ENCODE measurements around the gene PADI6.
A peak's percentile ranks its signal among the peaks of the same experiment; 100 is the strongest.

Gene PADI6

DNA sequence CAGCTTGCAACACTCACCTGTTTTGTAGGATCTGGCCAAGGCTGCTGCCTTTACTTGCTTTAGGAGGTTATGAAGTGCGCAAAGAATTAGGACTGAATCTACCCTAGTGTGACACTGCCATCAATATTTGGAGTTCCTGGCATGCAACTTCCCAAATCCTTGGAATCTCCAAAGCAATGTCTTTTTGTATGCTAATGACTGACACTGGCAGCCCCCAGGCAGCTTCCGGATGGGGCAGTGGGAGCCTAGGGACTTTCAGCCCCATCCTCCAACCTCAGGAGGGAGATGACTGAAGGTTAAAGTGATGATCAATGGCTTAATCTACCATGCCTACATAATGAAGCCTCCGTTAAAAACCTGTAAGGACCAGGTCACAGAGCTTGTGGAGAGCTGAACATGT is 62.0 kb downstream of the PADI6 start:
- DNase-seq (ENCODE audit: low read depth, low spot score): no peak

DNA sequence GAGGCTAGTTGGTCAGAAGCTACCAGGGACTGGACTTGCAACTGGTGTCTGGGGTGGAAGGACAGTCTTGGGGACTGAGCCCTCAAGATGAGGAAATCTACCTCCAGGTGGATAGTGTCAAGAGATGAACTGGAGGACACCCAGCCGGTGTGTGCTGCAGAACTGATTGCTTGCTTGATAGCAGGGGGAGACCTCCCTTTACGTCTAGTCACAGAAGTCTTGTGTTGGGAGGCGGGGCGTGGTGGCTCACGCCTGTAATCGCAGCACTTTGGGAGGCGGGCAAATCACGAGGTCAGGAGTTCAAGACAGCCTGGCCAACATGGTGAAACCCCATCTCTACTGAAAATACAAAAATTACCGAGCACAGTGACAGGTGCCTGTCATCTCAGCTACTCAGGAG is 62.6 kb downstream of the PADI6 start:
- no peak for DNase-seq (ENCODE audit: low read depth, low spot score)

DNA sequence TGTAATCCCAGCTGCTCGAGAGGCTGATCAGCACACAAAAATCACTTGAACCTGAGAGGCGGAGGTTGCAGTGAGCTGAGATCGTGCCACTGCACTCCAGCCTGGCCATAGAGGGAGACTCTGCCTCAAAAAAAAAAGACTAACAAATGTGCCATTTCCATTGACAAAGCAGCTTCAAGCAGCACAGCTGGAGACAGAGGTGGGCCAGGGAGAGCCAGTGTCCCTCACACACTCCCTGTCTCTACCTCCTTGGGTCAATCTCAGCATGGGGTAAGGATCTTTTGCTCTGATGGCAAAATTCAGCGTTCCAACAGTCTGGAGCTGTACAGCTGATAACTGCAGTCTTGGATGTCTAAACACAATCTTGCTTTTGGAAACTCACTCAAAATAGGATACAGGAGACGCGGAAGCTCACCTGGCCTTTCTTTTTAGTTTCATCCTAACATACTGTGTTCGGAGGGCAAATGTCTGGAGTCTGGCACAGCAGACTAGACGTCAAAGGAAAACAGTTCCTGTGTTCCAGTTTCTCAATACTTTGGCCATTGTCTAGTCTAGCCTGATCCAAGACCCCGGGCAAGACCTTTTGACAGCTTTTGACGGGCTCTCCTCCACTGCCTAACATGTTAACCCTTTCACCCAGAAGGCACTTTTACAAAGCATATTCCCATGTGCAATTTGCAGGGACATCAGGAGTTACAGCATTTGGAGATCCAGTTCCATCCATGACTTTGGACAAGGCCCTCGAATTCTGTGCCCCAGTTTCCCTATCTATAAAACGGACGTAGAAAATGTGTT is 64.6 kb downstream of the PADI6 start:
- DNase-seq (ENCODE audit: low read depth, low spot score): peak; percentile 10

DNA sequence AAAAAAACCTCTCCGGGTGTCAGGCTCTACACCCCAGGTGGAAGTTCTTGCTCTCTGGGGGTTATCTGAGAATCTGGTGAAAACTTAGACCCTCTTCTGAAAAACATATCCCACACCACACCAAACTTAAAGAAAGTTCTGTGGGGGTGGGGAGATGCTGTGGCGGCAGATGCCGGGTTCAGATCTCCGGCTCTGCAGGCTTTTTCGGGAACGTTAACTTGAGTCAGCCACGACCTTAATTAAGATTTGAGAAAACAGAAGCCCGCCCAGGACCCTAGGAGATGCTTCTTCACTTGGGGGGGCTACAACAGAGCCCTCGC is 65.2 kb downstream of the PADI6 start:
- no peak for DNase-seq (ENCODE audit: low read depth, low spot score)

DNA sequence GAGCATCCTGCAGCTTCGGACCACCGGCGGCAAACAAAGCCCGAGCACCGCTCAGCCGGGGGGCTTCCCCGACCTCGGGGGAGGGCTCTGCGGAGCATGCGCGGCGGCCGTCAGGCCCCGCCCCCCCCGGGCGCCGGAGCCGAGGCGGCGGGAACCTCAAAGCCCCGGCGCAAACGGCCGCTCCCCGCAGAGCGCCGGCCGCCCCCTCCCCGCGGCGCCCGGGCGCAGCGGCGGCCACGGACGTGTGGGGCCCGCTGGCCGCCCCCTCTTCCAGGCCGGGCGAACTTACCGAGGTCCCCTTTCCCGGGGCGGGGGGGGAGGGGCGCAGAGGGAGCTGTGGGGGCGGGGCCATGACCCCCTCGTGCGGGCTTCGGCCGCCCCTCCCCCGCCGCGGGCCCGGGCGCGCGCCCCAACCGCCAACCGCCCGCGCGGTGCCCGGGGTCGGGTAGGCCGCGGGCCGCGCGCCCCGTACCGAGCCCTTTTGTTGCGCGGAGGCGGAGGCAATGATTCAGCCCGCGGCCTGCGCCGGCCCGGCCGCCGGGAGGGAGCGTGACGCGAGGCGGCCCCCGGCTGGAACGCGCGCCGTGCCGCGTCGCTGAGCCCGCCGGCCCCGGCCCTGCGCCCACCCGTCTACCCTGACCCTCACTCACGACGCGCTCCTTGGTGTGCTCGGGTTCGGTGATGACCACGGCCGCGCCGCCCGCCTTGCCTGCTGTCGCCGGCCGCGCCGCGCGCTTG is 65.8 kb downstream of the PADI6 start:
- peak; percentile 82 for DNase-seq (ENCODE audit: low read depth, low spot score)

DNA sequence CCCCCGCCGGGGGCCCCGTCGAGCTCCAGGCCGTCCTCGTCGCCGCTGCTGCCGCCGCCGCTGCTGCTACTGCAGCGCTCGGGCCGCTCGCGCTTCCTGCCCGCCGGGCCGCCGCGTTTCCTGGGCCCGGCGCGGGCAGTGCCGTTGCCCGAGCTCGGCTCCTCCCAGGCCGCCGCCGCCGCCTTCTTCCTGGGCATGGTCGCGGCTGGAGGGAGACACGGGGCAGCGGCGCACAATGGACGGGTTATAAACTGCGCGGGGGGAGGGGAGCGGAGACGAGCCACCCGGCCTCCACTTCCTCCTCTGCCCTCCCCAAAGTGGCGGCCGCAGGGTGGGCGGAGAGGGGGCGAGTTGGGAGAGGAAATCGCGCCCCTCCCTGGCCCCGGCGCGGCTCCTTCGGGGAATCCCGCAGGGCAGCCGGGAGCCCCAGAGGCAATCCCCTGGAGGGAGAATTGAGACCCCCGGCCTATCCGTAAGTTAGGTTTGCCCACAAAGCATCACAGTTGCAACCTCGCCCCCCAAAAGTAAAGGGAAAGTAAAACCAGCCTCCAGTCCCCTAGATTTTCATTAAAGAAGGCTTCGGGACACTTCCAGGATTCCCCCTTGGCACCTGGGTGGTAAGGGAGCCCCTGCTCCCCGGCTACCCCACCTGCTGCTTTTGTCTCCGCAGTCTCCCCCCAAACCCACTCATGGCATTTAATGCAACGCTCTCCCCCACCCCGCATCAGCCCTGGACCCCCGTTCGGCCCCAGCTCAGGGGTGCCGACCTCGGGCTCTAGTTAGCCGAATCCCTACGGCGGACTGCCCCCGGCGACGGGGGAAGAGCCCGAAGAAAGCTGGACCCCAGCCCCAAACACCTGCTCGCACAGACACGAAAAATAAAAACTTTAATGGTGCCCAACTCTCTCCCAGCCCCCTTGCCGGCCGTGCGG is 66.6 kb downstream of the PADI6 start:
- DNase-seq (ENCODE audit: low read depth, low spot score): peak; percentile 76

DNA sequence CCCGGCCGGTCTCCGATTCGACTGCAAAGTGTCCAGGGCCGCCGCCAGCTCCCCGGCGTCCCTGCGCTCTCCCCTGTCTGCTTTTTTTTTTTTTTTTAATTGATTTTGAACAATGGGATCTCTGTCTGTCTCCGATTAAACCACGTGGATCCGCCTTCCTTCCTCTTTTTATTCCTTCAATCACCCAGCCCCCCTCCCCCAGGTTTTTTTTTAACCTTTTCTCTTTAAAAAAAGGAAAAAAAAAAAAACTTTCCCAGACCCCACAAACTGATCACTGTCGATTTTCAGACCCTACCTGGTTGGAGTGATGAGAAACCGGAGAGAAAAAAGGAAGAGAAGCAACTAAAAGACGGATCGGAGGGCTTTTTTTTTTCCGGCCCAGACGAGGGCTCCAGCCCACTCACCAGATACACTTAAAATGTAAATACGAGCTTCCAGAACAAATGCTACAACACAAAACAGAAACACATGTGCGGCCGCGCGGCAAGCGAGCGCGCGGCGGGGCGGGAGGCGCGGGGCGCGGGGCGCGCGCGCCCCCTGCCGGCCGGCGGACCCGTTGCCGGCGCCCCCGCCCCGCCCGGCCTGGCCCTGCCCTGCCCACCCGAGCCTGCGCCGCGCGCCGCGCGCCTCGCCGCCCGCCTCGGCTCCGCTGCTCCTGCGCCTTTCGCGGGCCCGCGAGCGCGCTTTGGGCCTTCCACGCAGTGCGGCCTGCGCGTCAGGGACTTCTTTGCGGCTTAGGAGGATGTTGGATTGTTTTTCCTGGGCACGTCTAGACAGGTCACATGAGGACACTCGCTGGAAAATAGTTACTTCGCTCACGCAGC is 67.5 kb downstream of the PADI6 start, which contains the start of gene RCC2:
Gene RCC2 (minus strand): TSS at position 428 of the 824 bp plus-strand sequence. CDS start 1,163 bp downstream, outside the sequence.
- DNase-seq (ENCODE audit: low read depth, low spot score): peak; percentile 87

DNA sequence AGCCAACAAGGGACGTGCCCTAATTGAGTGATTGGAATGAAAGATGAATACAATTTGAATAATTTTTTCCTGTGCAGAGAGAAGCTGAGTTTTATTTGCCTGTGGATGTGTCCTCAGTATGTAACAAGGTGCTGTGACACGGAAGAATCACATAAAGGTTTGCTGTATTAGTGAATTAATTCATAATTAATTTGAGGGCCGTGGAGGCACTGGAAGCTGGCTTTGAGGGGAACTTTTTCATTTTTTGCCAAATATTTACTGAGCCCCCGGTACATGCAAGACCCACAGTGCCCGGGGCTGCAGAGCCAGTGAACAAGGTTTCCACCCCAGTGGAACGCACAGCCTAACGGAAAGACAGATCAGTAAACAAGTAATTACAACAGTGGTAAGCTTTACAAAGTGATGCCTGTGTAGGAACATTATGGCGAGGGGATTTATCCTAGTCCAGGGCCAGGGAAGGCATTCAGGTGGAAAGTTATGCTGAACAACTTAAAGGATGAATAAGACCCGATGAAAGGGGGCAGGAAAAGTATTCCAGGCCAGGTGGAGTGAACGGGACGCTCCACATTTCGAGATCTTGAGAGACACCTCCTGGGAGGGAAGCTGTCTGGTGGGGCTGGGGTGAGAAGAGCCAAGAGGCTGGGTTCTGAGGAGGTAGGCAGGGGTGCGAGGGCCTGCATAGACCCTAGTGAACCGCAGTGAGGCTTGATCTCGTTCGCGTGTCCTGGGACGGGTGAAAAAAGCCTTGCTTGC is 68.3 kb downstream of the PADI6 start:
- peak; percentile 26 for DNase-seq (ENCODE audit: low read depth, low spot score)

DNA sequence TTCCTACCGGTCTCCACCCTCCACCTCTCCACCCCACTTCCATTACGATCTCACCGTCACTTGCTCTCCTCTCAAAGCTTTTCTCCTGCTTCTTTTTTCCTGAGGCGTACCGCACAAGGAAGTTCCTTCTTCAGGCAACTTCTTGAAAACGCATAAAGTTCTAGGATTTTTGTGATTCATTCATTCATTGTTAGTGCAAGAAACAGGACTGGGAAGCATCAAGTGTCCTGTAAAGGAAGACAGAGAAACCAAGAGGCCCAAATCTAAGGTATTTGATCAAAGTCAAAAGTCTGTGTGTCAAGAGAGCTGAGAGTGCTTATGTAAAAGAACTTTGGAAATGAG is 68.8 kb downstream of the PADI6 start:
- DNase-seq (ENCODE audit: low read depth, low spot score): peak; percentile 9

DNA sequence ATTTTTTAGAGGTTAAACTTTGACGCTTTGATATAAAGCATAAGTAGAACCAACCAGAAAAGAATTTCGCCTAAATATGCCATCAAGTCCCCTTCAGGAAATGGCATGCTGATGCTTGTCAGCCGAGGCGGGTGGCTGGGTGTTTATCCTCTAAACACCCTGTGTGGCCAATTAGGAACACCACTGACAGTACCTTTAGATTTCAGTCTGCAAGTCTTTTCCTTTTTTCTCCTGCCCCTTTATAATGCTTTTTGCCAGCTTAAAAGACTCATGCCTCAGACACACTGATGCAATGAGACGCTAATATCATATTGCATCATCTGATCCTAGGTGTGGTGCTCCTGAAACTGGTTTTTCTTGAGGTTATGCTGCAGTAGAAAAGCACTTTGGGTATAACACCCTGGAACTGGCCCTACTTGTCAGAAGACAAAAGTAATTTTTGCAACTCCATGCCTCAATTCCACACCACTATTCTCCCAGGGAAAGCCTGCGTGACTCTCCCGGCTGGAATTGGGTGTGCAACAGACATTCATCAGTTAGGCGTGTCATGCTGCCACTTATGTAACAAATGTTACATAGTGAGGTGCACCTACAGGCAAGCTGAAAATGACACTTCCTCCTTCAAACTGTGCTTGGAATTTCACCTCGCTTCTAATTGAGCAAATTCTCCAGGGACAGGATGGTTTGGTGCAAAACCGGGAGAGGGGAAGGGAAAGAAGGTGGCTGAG is 69.4 kb downstream of the PADI6 start:
- DNase-seq (ENCODE audit: low read depth, low spot score): peak; percentile 29

DNA sequence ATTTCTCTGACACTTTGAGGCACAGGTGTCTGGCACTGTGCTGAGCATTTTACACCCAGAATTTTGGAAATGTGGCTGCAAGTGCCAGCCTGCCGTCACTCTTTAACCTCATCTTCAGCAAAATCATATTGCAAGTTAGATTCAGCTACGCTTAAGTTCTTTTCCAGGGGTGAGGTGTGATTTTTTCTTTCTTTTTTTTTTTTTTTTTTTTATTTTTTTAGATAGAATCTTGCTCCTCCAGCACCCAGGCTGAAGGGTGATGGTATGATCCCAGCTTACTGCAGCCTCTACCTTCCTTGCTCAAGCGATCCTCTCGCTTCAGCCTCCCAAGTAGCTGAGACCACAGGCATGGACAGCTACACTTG is 70.0 kb downstream of the PADI6 start:
- no peak for DNase-seq (ENCODE audit: low read depth, low spot score)

DNA sequence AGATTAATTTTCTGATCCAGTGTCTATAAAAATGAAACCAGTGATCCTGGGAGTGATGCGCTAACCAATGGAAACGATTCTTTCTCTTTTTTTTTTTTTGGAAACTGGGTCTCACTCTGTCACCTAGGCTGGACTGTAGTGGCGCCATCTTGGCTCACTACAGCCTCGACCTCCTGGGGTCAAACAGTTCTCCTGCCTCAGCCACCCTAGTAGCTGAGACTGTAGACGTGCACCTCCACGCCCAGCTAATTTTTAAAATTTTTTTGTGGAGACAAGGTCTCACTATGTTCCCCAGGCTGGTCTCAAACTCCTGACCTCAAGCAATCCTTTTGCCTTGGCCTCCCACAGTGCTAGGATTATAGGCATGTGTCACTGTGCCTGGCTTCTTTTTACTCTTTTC is 70.8 kb downstream of the PADI6 start:
- DNase-seq (ENCODE audit: low read depth, low spot score): no peak

DNA sequence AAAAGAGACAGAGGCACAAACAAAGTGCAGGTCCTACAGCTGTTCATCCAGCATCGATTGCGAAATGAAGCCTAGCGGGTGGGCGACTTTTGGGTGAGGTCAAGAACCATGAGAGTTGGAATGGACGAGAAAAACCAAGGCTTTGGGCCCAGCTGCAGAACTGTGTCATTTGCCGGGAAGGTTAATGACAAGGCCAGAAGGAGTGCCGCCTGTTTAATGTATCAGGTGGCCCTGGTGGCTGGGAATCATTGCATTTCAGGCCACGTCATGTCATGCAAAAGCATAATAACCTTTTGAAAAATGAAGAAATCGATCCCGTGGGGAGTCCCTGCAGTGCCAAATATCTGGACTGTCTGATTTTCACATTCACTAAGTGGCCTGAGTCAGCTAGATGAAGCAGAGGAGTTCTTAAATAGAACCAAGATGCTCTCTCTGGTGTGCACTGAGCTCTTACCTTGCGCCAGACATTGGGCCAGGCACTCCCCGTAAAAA is 75.6 kb downstream of the PADI6 start:
- no peak for DNase-seq (ENCODE audit: low read depth, low spot score)
